HepG2 (cell line): ENCODE results near the gene HSDL2. TPM values are rescaled to one million over a fixed set of nuclear protein-coding genes. Genes with fewer than 3 reads are reported as not detected.
A peak's percentile ranks its signal among the peaks of the same experiment; 100 is the strongest.

Experiments used
- FOSL2 ChIP-seq: sonication (generic); formaldehyde crosslinking; IDR thresholded peaks from 2 replicates; pipeline ENCODE4 v1.4.0; 2020; ENCODE audit warnings: missing genetic modification reagents
- IRX3 ChIP-seq: sonication (generic); formaldehyde crosslinking; IDR thresholded peaks from 2 replicates; pipeline ENCODE4 v1.8.1; 2023; ENCODE audit warnings: mild to moderate bottlenecking, low read depth, missing genetic modification reagents, borderline replicate concordance
- KAT7 ChIP-seq: IDR thresholded peaks from 2 replicates; pipeline ENCODE4 v1.6.1; 2018; ENCODE audit warnings: borderline replicate concordance, missing compliant biosample characterization
- KDM5A ChIP-seq: fragments of 200-600 bp; sonication (generic); IDR thresholded peaks from 2 replicates; pipeline ENCODE4 v1.7.0; 2018; ENCODE audit warnings: antibody characterized with exemption, mild to moderate bottlenecking, low read length, borderline replicate concordance
- MBNL3 ChIP-seq: fragments of 250-450 bp; sonication (Bioruptor Pico); conservative IDR thresholded peaks from 2 replicates; pipeline ENCODE4 v1.8.0; 2022; ENCODE audit warnings: mild to moderate bottlenecking, inconsistent platforms
- TAF15 ChIP-seq: fragments of 200-400 bp; formaldehyde crosslinking; IDR thresholded peaks from one replicate; pipeline ENCODE4 v1.6.1; 2018; ENCODE audit warnings: mild to moderate bottlenecking, low read depth, low read length; ENCODE audit not compliant: poor library complexity, severe bottlenecking
- TARDBP ChIP-seq: sonication (generic); formaldehyde crosslinking; IDR thresholded peaks from 2 replicates; pipeline ENCODE4 v1.8.0; 2022; ENCODE audit warnings: mild to moderate bottlenecking, missing genetic modification reagents
- THYN1 ChIP-seq: sonication (generic); formaldehyde crosslinking; IDR thresholded peaks from 2 replicates; pipeline ENCODE4 v1.8.1; 2023; ENCODE audit warnings: low read depth, mild to moderate bottlenecking, moderate library complexity, missing genetic modification reagents, borderline replicate concordance
- ZNF205 ChIP-seq: IDR thresholded peaks from 2 replicates; pipeline ENCODE4 v1.6.1; 2018; ENCODE audit warnings: missing biosample characterization, missing genetic modification reagents
- ZNF317 ChIP-seq: sonication (generic); formaldehyde crosslinking; IDR thresholded peaks from 2 replicates; pipeline ENCODE4 v1.5.0; 2020; ENCODE audit warnings: mild to moderate bottlenecking, missing genetic modification reagents
- ZNF34 ChIP-seq: sonication (generic); formaldehyde crosslinking; IDR thresholded peaks from 2 replicates; pipeline ENCODE4 v1.4.0; 2020; ENCODE audit warnings: mild to moderate bottlenecking, missing genetic modification reagents, borderline replicate concordance
- ZNF749 ChIP-seq: sonication (generic); formaldehyde crosslinking; IDR thresholded peaks from 2 replicates; pipeline ENCODE4 v1.8.0; 2022; ENCODE audit warnings: mild to moderate bottlenecking, missing genetic modification reagents, moderate library complexity, borderline replicate concordance
- ZNF780A ChIP-seq: sonication (generic); formaldehyde crosslinking; IDR thresholded peaks from 2 replicates; pipeline ENCODE4 v1.8.0; 2022; ENCODE audit warnings: mild to moderate bottlenecking, missing genetic modification reagents, moderate library complexity
- polyA plus RNA-seq, 8 experiments: library from polyadenylated mRNA; depleted of rRNA in 3 of 8; stranded (reverse) in 7 of 8; unstranded in 1 of 8; fragments of >200 nt; fragmentation: Illumina TruSeq in 4 of 8; extraction: Trizol in 4 of 8; gene quantifications; 2 replicates each; pipeline versions ENCODE4 v1.2.1 to v1.2.3, GENCODE V29; 2011 to 2016; ENCODE audit warnings: low read depth in 4 of 8, missing spikeins in 1 of 8, mixed read lengths in 1 of 8; ENCODE audit not compliant: insufficient read depth in 1 of 8
- total RNA-seq, 5 experiments: library from RNA; depleted of rRNA; stranded (reverse); fragments of >200 nt; fragmentation: Illumina TruSeq; extraction: Trizol; gene quantifications; 2 replicates each; pipeline ENCODE4 v1.2.3, GENCODE V29; 2016; ENCODE audit warnings: low read depth in 1 of 5
- TF ChIP-seq, protein P1 (sequence below): sonication (generic); formaldehyde crosslinking; IDR thresholded peaks from 2 replicates; pipeline ENCODE4 v1.4.0; 2020; ENCODE audit warnings: mild to moderate bottlenecking, missing genetic modification reagents
- TF ChIP-seq, protein P2 (sequence below): sonication (generic); formaldehyde crosslinking; IDR thresholded peaks from 2 replicates; pipeline ENCODE4 v1.8.1; 2023; ENCODE audit warnings: mild to moderate bottlenecking, moderate library complexity, missing genetic modification reagents
- TF ChIP-seq, protein P3 (sequence below): sonication (generic); formaldehyde crosslinking; conservative IDR thresholded peaks from 2 replicates; pipeline ENCODE4 v1.4.0; 2020; ENCODE audit warnings: missing genetic modification reagents
- TF ChIP-seq, protein P4 (sequence below): sonication (generic); formaldehyde crosslinking; IDR thresholded peaks from 2 replicates; pipeline ENCODE4 v1.4.0; 2020; ENCODE audit warnings: missing genetic modification reagents, mild to moderate bottlenecking, borderline replicate concordance

HSDL2 gene
- total and polyA plus RNA-seq, 2 of the 13 experiments (the other 11 are each of a cell fraction or from before 2014, with no cell fraction given): 55.3 to 80.2 TPM

DNA sequence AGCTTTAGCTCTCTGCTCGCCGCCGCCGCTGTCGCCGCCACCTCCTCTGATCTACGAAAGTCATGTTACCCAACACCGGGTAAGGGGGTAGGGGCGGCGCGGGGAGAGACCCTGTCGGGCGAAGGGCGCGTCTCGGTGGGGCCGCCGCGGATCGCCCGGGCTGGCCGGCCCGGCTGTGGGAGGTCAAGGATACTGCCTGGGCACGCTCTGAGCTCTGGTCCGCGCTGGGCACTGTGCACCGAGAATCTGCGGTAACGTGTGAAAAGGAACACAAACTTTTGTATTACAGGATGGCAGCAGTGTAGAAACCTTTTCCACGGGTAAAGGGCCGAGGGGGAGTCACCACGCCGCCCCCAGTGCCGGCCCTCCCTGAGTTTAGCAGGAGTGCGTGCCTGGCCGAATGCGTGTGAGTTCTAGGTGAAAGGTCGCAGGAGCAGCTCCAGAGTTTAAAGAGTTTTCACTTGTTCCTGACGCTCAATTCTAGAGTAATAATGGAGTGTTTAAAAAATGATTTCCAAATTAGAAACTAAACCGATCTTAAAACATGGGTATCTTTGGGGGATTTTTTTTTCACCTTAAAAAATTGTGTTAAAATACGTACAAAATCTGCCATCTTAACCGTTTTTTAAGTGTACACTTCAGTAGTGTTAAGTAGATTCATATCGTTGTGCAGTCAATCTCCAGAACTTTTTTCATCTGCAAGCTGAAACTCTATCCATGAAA, at the start of gene HSDL2 (continued):
- peak; percentile 3; the same call in 1 of the 2 replicates for TF ChIP-seq IRX3 (CRISPR knock-in tag)
- TF ChIP-seq KDM5A: peak; percentile 18; the same call in 1 of the 2 replicates
- TF ChIP-seq MBNL3 (CRISPR knock-in tag): no peak
- no peak for TF ChIP-seq THYN1 (CRISPR knock-in tag)
- TF ChIP-seq ZNF317 (CRISPR knock-in tag): no peak
- no peak for TF ChIP-seq ZNF749
- TF ChIP-seq, protein P1, sequence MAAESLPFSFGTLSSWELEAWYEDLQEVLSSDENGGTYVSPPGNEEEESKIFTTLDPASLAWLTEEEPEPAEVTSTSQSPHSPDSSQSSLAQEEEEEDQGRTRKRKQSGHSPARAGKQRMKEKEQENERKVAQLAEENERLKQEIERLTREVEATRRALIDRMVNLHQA (CRISPR knock-in tag): no peak
- TF ChIP-seq ZNF205 (CRISPR knock-in tag): 0 out of 2 replicates have a peak, but pooled peaks have one; percentile 28
- TF ChIP-seq KAT7 (CRISPR knock-in tag): peak; percentile 12; the same call in 1 of the 2 replicates
- TF ChIP-seq, protein P2, sequence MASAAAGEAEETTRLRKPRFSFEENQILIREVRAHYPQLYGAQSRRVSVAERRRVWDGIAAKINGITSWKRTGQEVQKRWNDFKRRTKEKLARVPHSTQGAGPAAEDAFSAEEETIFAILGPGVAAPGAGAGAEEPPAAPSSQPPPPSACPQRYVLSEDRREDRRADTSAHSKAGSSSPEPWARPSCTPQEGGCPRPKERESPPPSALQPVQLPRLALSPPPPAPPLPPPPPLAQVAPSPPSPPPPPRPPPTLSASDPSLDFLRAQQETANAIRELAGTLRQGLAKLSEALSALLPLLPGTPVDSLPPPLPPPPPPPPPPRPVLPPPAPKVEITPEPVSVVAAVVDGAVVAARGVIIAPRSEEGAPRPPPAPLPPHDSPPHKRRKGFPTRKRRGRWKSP: peak; percentile 1; the same call in 1 of the 2 replicates
- TF ChIP-seq, protein P3, sequence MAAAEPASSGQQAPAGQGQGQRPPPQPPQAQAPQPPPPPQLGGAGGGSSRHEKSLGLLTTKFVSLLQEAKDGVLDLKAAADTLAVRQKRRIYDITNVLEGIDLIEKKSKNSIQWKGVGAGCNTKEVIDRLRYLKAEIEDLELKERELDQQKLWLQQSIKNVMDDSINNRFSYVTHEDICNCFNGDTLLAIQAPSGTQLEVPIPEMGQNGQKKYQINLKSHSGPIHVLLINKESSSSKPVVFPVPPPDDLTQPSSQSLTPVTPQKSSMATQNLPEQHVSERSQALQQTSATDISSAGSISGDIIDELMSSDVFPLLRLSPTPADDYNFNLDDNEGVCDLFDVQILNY (CRISPR knock-in tag): no peak
- TF ChIP-seq, protein P4, sequence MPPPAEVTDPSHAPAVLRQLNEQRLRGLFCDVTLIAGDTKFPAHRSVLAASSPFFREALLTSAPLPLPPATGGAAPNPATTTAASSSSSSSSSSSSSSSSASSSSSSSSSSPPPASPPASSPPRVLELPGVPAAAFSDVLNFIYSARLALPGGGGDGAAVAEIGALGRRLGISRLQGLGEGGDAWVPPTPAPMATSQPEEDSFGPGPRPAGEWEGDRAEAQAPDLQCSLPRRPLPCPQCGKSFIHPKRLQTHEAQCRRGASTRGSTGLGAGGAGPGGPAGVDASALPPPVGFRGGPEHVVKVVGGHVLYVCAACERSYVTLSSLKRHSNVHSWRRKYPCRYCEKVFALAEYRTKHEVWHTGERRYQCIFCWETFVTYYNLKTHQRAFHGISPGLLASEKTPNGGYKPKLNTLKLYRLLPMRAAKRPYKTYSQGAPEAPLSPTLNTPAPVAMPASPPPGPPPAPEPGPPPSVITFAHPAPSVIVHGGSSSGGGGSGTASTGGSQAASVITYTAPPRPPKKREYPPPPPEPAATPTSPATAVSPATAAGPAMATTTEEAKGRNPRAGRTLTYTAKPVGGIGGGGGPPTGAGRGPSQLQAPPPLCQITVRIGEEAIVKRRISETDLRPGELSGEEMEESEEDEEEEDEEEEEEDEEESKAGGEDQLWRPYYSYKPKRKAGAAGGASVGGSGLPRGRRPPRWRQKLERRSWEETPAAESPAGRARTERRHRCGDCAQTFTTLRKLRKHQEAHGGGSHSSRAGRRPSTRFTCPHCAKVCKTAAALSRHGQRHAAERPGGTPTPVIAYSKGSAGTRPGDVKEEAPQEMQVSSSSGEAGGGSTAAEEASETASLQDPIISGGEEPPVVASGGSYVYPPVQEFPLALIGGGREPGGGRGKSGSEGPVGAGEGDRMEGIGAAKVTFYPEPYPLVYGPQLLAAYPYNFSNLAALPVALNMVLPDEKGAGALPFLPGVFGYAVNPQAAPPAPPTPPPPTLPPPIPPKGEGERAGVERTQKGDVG (CRISPR knock-in tag): no peak
- TF ChIP-seq ZNF780A (CRISPR knock-in tag): no peak
- no peak for TF ChIP-seq TAF15
- no peak for TF ChIP-seq ZNF34 (CRISPR knock-in tag)
- no peak for TF ChIP-seq FOSL2 (CRISPR knock-in tag)
- no peak; the same call in 1 of the 2 replicates for TF ChIP-seq TARDBP
